HEK293T (cell line): ENCODE measurements around the gene LDLR.

Experiments used
- ELF4 ChIP-seq: fragments of 450-650 bp; IDR thresholded peaks from 2 replicates; pipeline ENCODE4 v1.6.1; 2017; ENCODE audit warnings: antibody characterized with exemption
- FOXM1 ChIP-seq: fragments of 450-650 bp; IDR thresholded peaks from 2 replicates; pipeline ENCODE4 v1.6.1; 2017; ENCODE audit warnings: mild to moderate bottlenecking, borderline replicate concordance
- NFRKB ChIP-seq: fragments of 450-650 bp; IDR thresholded peaks from 2 replicates; pipeline ENCODE4 v1.6.1; 2016; ENCODE audit warnings: mild to moderate bottlenecking, moderate library complexity
- SP1 ChIP-seq: fragments of 450-650 bp; IDR thresholded peaks from 2 replicates; pipeline ENCODE4 v1.6.1; 2017
- SUZ12 ChIP-seq: fragments of 450-650 bp; IDR thresholded peaks from 2 replicates; pipeline ENCODE4 v1.6.1; 2016; ENCODE audit warnings: mild to moderate bottlenecking

DNA sequence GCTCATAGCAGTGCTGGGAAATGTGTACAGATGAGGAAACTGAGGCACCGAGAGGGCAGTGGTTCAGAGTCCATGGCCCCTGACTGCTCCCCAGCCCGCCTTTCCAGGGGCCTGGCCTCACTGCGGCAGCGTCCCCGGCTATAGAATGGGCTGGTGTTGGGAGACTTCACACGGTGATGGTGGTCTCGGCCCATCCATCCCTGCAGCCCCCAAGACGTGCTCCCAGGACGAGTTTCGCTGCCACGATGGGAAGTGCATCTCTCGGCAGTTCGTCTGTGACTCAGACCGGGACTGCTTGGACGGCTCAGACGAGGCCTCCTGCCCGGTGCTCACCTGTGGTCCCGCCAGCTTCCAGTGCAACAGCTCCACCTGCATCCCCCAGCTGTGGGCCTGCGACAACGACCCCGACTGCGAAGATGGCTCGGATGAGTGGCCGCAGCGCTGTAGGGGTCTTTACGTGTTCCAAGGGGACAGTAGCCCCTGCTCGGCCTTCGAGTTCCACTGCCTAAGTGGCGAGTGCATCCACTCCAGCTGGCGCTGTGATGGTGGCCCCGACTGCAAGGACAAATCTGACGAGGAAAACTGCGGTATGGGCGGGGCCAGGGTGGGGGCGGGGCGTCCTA, 15.9 kb downstream of the LDLR start:
- TF ChIP-seq FOXM1: no peak
- no peak for TF ChIP-seq ELF4
- no peak for TF ChIP-seq SUZ12
- no peak for TF ChIP-seq SP1
- no peak for TF ChIP-seq NFRKB
